GM12872 (cell line): ENCODE measurements around the gene OPRL1.

Source experiments
- CTCF ChIP-seq: IDR thresholded peaks from 3 replicates; pipeline ENCODE4 v1.5.1; 2011; ENCODE audit warnings: low read depth, mild to moderate bottlenecking, low read length, moderate library complexity; ENCODE audit not compliant: insufficient read depth

Gene OPRL1

GRCh38 chr20:64143018-64143801 is 63.3 kb downstream of the OPRL1 start:
- TF ChIP-seq CTCF, result no peak

GRCh38 chr20:64144144-64144912 is 64.4 kb downstream of the OPRL1 start:
- no peak for TF ChIP-seq CTCF

- peak; percentile 25; the same call in 1 of the 3 replicates for TF ChIP-seq CTCF
Observed at GRCh38 chr20:64145458-64146300, 65.8 kb downstream of the OPRL1 start.

- no peak for TF ChIP-seq CTCF
Observed at GRCh38 chr20:64146301-64146935, 66.5 kb downstream of the OPRL1 start.

- TF ChIP-seq CTCF, result no peak
Observed at GRCh38 chr20:64146936-64147477, 67.1 kb downstream of the OPRL1 start.

GRCh38 chr20:64148581-64148980 is 68.7 kb downstream of the OPRL1 start:
- TF ChIP-seq CTCF, result no peak
